ENCODE measurements around the gene CRACR2A.

The CRACR2A gene

DNA sequence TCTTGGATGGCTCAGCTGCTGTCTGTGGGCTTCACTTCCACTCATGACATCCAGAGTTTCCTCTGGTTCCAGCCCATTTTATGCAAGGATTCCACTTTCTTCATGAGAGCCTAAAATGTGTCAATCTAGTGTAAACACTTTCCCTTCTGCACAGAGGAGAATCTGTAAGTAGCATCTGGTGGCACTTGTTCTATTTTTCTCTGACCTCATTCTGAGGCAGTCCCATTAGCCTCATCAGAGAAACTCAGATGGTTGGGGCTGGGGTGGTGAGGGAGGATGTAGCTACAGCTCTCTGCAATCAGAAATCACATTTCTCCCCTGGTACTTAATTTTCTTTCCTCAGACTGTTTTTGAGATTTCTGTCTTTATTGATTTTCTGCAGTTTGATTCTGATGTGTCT is 180.3 kb downstream of the CRACR2A start:
- TF ChIP-seq, protein P1, sequence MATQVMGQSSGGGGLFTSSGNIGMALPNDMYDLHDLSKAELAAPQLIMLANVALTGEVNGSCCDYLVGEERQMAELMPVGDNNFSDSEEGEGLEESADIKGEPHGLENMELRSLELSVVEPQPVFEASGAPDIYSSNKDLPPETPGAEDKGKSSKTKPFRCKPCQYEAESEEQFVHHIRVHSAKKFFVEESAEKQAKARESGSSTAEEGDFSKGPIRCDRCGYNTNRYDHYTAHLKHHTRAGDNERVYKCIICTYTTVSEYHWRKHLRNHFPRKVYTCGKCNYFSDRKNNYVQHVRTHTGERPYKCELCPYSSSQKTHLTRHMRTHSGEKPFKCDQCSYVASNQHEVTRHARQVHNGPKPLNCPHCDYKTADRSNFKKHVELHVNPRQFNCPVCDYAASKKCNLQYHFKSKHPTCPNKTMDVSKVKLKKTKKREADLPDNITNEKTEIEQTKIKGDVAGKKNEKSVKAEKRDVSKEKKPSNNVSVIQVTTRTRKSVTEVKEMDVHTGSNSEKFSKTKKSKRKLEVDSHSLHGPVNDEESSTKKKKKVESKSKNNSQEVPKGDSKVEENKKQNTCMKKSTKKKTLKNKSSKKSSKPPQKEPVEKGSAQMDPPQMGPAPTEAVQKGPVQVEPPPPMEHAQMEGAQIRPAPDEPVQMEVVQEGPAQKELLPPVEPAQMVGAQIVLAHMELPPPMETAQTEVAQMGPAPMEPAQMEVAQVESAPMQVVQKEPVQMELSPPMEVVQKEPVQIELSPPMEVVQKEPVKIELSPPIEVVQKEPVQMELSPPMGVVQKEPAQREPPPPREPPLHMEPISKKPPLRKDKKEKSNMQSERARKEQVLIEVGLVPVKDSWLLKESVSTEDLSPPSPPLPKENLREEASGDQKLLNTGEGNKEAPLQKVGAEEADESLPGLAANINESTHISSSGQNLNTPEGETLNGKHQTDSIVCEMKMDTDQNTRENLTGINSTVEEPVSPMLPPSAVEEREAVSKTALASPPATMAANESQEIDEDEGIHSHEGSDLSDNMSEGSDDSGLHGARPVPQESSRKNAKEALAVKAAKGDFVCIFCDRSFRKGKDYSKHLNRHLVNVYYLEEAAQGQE (IDR thresholded peaks at IDR 0.05; ENCODE audit: insufficient read depth in 1 of 2, low read depth in 2 of 2, low read length in 2 of 2), result no peak
- no peak for TF ChIP-seq TAF1 (IDR thresholded peaks at IDR 0.05; ENCODE audit: borderline replicate concordance, insufficient read depth, low read length)
- no peak for TF ChIP-seq SIN3A (IDR thresholded peaks at IDR 0.05; ENCODE audit: borderline replicate concordance, insufficient read depth, low read length)
- TF ChIP-seq POLR2AphosphoS5 (IDR thresholded peaks at IDR 0.05; ENCODE audit: low read depth, low read length), result no peak
- no peak for TF ChIP-seq FOXP2 (optimal IDR thresholded peaks at IDR 0.05; ENCODE audit: borderline replicate concordance, extremely low read depth, extremely low read length, insufficient read depth)

DNA sequence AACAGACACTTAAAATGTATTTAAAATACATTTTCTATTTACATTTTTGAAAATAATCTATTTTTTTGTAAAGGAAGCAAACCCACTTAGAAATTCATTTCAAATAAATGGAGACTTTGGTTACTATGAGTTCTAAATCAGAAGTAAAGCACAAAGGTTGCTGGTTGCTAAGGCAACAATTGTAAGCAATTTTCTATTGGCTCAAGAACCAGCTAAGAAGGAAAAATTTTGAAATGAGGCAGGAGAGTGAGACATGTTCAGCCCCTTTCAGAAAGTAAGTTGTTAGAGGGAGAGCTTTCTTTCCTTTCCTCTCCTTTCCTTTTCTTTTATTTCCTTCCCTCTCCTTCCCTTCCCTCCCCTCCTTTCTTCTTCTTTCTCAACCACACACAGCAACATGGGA is 181.2 kb downstream of the CRACR2A start:
- TF ChIP-seq POLR2AphosphoS5 (IDR thresholded peaks at IDR 0.05; ENCODE audit: low read depth, low read length) (no peak), SIN3A (IDR thresholded peaks at IDR 0.05; ENCODE audit: borderline replicate concordance, insufficient read depth, low read length) (no peak), TAF1 (IDR thresholded peaks at IDR 0.05; ENCODE audit: borderline replicate concordance, insufficient read depth, low read length) (no peak), FOXP2 (optimal IDR thresholded peaks at IDR 0.05; ENCODE audit: borderline replicate concordance, extremely low read depth, extremely low read length, insufficient read depth) (no peak)
- TF ChIP-seq, protein P1 (IDR thresholded peaks at IDR 0.05; ENCODE audit: insufficient read depth in 1 of 2, low read depth in 2 of 2, low read length in 2 of 2), result no peak

DNA sequence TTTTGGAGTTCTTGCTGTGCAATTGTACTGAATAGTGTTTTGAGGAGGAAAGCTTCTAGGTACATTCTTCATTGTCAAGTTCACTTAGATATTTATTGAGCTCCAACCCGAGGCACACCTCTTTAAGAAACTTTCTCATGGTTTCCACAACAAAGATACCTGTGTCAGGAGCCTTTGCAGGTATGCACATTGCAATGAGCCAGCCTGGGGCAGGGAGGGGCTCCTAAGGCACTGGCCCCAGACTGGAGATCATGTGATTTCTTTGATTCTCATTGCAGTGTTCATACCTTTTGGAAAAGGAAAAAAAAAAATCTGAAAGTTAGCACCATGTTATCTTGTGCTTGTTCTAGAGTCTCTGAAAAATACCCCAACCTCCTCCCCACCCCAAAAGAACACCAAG is 181.6 kb downstream of the CRACR2A start:
- TF ChIP-seq FOXP2 (optimal IDR thresholded peaks at IDR 0.05; ENCODE audit: borderline replicate concordance, extremely low read depth, extremely low read length, insufficient read depth) (no peak), TAF1 (IDR thresholded peaks at IDR 0.05; ENCODE audit: borderline replicate concordance, insufficient read depth, low read length) (no peak), SIN3A (IDR thresholded peaks at IDR 0.05; ENCODE audit: borderline replicate concordance, insufficient read depth, low read length) (no peak), POLR2AphosphoS5 (IDR thresholded peaks at IDR 0.05; ENCODE audit: low read depth, low read length) (no peak)
- TF ChIP-seq, protein P1 (IDR thresholded peaks at IDR 0.05; ENCODE audit: insufficient read depth in 1 of 2, low read depth in 2 of 2, low read length in 2 of 2), result no peak

DNA sequence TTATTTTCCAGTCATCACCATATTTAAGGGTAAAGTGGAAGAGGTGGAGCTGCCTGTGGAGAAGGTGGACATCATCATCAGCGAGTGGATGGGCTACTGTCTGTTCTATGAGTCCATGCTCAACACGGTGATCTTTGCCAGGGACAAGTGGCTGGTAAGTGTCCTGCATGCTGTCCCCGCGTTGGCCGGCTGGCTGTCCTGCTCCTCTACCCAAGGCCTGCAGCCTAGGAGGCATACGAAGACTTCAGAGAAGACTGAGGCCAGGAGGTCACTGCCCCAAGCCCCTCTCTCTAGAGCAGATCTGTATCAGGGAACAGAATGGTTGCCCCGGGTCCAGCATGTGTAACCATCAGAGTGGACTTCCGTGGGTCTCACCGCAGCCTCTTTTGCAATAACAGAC is 184.2 kb downstream of the CRACR2A start:
- TF ChIP-seq TAF1 (IDR thresholded peaks at IDR 0.05; ENCODE audit: borderline replicate concordance, insufficient read depth, low read length) (no peak), POLR2AphosphoS5 (IDR thresholded peaks at IDR 0.05; ENCODE audit: low read depth, low read length) (no peak), SIN3A (IDR thresholded peaks at IDR 0.05; ENCODE audit: borderline replicate concordance, insufficient read depth, low read length) (no peak), FOXP2 (optimal IDR thresholded peaks at IDR 0.05; ENCODE audit: borderline replicate concordance, extremely low read depth, extremely low read length, insufficient read depth) (no peak)
- TF ChIP-seq, protein P1 (IDR thresholded peaks at IDR 0.05; ENCODE audit: insufficient read depth in 1 of 2, low read depth in 2 of 2, low read length in 2 of 2), result no peak

DNA sequence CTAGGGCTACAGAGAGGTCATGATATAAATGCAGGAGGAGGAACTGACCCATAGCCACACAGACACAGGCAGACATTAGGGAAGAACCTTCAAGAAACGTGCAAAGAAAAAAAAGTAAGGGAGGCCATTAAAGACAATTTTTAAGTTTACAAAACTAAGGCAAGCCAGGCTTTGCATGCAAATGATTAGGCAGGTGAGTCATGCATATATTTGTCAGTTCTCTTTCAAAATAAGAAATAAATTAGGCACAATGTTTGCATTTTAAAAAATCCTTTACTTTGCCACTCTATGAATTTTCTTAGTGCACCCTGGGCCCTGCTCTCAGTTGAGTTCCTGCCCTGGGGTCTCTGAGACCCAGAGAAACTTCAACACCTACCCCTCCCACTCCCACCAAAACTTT is 186.9 kb downstream of the CRACR2A start:
- TF ChIP-seq, protein P1 (IDR thresholded peaks at IDR 0.05; ENCODE audit: insufficient read depth in 1 of 2, low read depth in 2 of 2, low read length in 2 of 2), result no peak
- TF ChIP-seq FOXP2 (optimal IDR thresholded peaks at IDR 0.05; ENCODE audit: borderline replicate concordance, extremely low read depth, extremely low read length, insufficient read depth), result no peak
- no peak for TF ChIP-seq SIN3A (IDR thresholded peaks at IDR 0.05; ENCODE audit: borderline replicate concordance, insufficient read depth, low read length)
- TF ChIP-seq POLR2AphosphoS5 (IDR thresholded peaks at IDR 0.05; ENCODE audit: low read depth, low read length), result no peak
- no peak for TF ChIP-seq TAF1 (IDR thresholded peaks at IDR 0.05; ENCODE audit: borderline replicate concordance, insufficient read depth, low read length)
